SK-N-SH (cell line): ENCODE data around the gene SFPQ. TPM values are rescaled to one million over a fixed set of nuclear protein-coding genes. Genes with fewer than 3 reads are reported as not detected.

Experiments
- CTCF ChIA-PET: fragments of 300-600, 350-600 bp; formaldehyde crosslinking; extraction: SDS; loops from one replicate; lab custom pipeline; 2021; lab: Yijun Ruan, JAX
- POLR2A ChIA-PET: fragments of 350-600 bp; sonication (Branson Sonifier 250); formaldehyde crosslinking; extraction: SDS; loops from one replicate; lab custom pipeline; 2020; ENCODE audit warnings: antibody characterized with exemption, inconsistent platforms; lab: Yijun Ruan, JAX
- DNase-seq: peaks from one replicate; pipeline ENCODE4 v3.0.0; 2012
- H2AFZ ChIP-seq: fragments of 200-600 bp; sonication (generic); 2 replicates; pipeline ENCODE4 v1.8.1; 2016; ENCODE audit warnings: antibody characterized with exemption, mild to moderate bottlenecking, low read depth
- H3F3A ChIP-seq: fragments of 200-600 bp; sonication (generic); replicated peaks from 2 replicates; pipeline ENCODE3; 2016; ENCODE audit warnings: antibody characterized with exemption, mild to moderate bottlenecking; ENCODE audit not compliant: insufficient read depth
- H3K27ac ChIP-seq, 2 experiments: fragments of 200-500 bp in 1 of 2; fragments of 200-600 bp in 1 of 2; sonication (Bioruptor generic) in 1 of 2; sonication (generic), shearing (Covaris generic) in 1 of 2; 2 replicates each; pipeline versions ENCODE4 v1.5.1 to v1.6.1; 2014 to 2016; ENCODE audit warnings: low read depth in 2 of 2, inconsistent platforms in 1 of 2, low read length in 1 of 2, mild to moderate bottlenecking in 1 of 2, mixed read lengths in 1 of 2
- H3K27me3 ChIP-seq: fragments of 200-600 bp; sonication (generic), shearing (Covaris generic); 2 replicates; pipeline ENCODE4 v1.6.1; 2016; ENCODE audit warnings: mixed run types; ENCODE audit not compliant: insufficient read depth
- H3K36me3 ChIP-seq, 2 experiments: fragments of 200-500 bp in 1 of 2; fragments of 200-600 bp in 1 of 2; sonication (Bioruptor generic) in 1 of 2; sonication (generic) in 1 of 2; replicated peaks in 1 of 2; 2 replicates each; pipeline versions ENCODE3 to v1.5.1; 2014 to 2016; ENCODE audit warnings: low read length in 1 of 2, mild to moderate bottlenecking in 1 of 2; ENCODE audit not compliant: insufficient read depth in 2 of 2, control insufficient read depth in 1 of 2
- H3K4me1 ChIP-seq, 2 experiments: fragments of 200-500 bp in 1 of 2; fragments of 200-600 bp in 1 of 2; sonication (Bioruptor generic) in 1 of 2; sonication (generic), shearing (Covaris generic) in 1 of 2; 2 replicates each; pipeline versions ENCODE4 v1.5.1 to v1.6.1; 2014 to 2016; ENCODE audit warnings: low read depth in 1 of 2, low read length in 1 of 2, mixed run types in 1 of 2; ENCODE audit not compliant: insufficient read depth in 2 of 2, control insufficient read depth in 1 of 2
- H3K4me2 ChIP-seq: fragments of 200-600 bp; sonication (generic), shearing (Covaris generic); 2 replicates; pipeline ENCODE4 v1.6.1; 2017; ENCODE audit warnings: mixed run types
- H3K4me3 ChIP-seq, 2 experiments: fragments of 200-500 bp in 1 of 2; fragments of 200-600 bp in 1 of 2; sonication (Bioruptor generic) in 1 of 2; sonication (generic), shearing (Covaris generic) in 1 of 2; 2 replicates each; pipeline versions ENCODE4 v1.5.1 to v1.8.1; 2014 to 2016; ENCODE audit warnings: low read depth in 2 of 2, inconsistent platforms in 1 of 2, low read length in 1 of 2, mild to moderate bottlenecking in 1 of 2, mixed read lengths in 1 of 2, moderate library complexity in 1 of 2
- H3K79me2 ChIP-seq: fragments of 200-600 bp; sonication (generic); 2 replicates; pipeline ENCODE4 v1.8.1; 2017; ENCODE audit warnings: mild to moderate bottlenecking; ENCODE audit not compliant: insufficient read depth
- H3K9ac ChIP-seq: fragments of 200-600 bp; sonication (generic); 2 replicates; pipeline ENCODE4 v1.6.1; 2017; ENCODE audit warnings: mixed run types
- H3K9me2 ChIP-seq: fragments of 200-600 bp; sonication (generic); 2 replicates; pipeline ENCODE4 v1.6.1; 2017; ENCODE audit warnings: mixed run types
- H3K9me3 ChIP-seq: fragments of 200-600 bp; sonication (generic); 2 replicates; pipeline ENCODE4 v1.6.1; 2017; ENCODE audit warnings: mixed run types, mild to moderate bottlenecking, moderate library complexity
- H4K20me1 ChIP-seq: fragments of 200-600 bp; sonication (generic); 2 replicates; pipeline ENCODE4 v1.6.1; 2017; ENCODE audit warnings: mild to moderate bottlenecking, mixed run types; ENCODE audit not compliant: insufficient read depth
- ELF1 ChIP-seq: IDR thresholded peaks from 2 replicates; pipeline ENCODE4 v1.4.0; 2012
- EP300 ChIP-seq, 2 experiments: IDR thresholded peaks; 2 replicates each; pipeline versions ENCODE4 v1.4.0 to v1.6.1; 2012; ENCODE audit warnings: borderline replicate concordance in 1 of 2, low read depth in 1 of 2, low read length in 1 of 2
- FOSL2 ChIP-seq: IDR thresholded peaks from 2 replicates; pipeline ENCODE4 v1.4.0; 2012; ENCODE audit warnings: low read depth, mild to moderate bottlenecking, moderate library complexity, borderline replicate concordance
- FOXM1 ChIP-seq: IDR thresholded peaks from 2 replicates; pipeline ENCODE4 v1.4.0; 2012; ENCODE audit warnings: low read depth, mild to moderate bottlenecking
- JUND ChIP-seq: IDR thresholded peaks from 2 replicates; pipeline ENCODE4 v1.4.0; 2012
- MXI1 ChIP-seq: IDR thresholded peaks from 2 replicates; pipeline ENCODE4 v1.6.1; 2012; ENCODE audit warnings: mild to moderate bottlenecking, low read depth, low read length, improper control_type of control experiment
- NFIC ChIP-seq: IDR thresholded peaks from 2 replicates; pipeline ENCODE4 v1.4.0; 2012; ENCODE audit warnings: borderline replicate concordance
- NRF1 ChIP-seq: IDR thresholded peaks from 2 replicates; pipeline ENCODE4 v1.6.1; 2012; ENCODE audit warnings: low read depth, mild to moderate bottlenecking, low read length
- RCOR1 ChIP-seq: fragments of 150-350 bp; IDR thresholded peaks from 2 replicates; pipeline ENCODE4 v1.6.1; 2017; ENCODE audit warnings: antibody characterized with exemption, low read length
- RFX5 ChIP-seq: IDR thresholded peaks from 2 replicates; pipeline ENCODE4 v1.6.1; 2012; ENCODE audit warnings: mild to moderate bottlenecking, improper control_type of control experiment, low read length
- SIN3A ChIP-seq: IDR thresholded peaks from 2 replicates; pipeline ENCODE4 v1.6.1; 2012; ENCODE audit warnings: low read depth, mild to moderate bottlenecking, low read length, moderate library complexity, borderline replicate concordance
- SMC3 ChIP-seq: IDR thresholded peaks from 2 replicates; pipeline ENCODE4 v1.6.1; 2012; ENCODE audit warnings: low read depth, low read length, improper control_type of control experiment
- TAF1 ChIP-seq: IDR thresholded peaks from 2 replicates; pipeline ENCODE4 v1.6.1; 2012; ENCODE audit warnings: low read depth, mild to moderate bottlenecking, low read length, moderate library complexity, borderline replicate concordance
- TEAD4 ChIP-seq: IDR thresholded peaks from 2 replicates; pipeline ENCODE4 v1.4.0; 2012; ENCODE audit warnings: mild to moderate bottlenecking, borderline replicate concordance; ENCODE audit not compliant: insufficient read depth
- YY1 ChIP-seq: IDR thresholded peaks from 2 replicates; pipeline ENCODE4 v1.4.0; 2012; ENCODE audit warnings: low read depth, mild to moderate bottlenecking
- WGBS: methylation state at CpG from one replicate; pipeline ENCODE4 v1.1.6; 2017; ENCODE audit warnings: low lambda C conversion rate; 5-methylcytosine and 5-hydroxymethylcytosine counted together
- polyA plus RNA-seq, 3 experiments: library from polyadenylated mRNA; depleted of rRNA; stranded (reverse); fragments of >200 nt; gene quantifications; 2 replicates each; pipeline ENCODE4 v1.2.3, GENCODE V29; 2012
- TF ChIP-seq, protein P1 (sequence below): fragments of 150-350 bp; IDR thresholded peaks from 2 replicates; pipeline ENCODE4 v1.6.1; 2017; ENCODE audit warnings: antibody characterized with exemption, low read length, low read depth, borderline replicate concordance
- TF ChIP-seq, protein P2 (sequence below): IDR thresholded peaks from 2 replicates; pipeline ENCODE4 v1.4.0; 2012; ENCODE audit warnings: low read depth, borderline replicate concordance
- TF ChIP-seq, protein P3 (sequence below): IDR thresholded peaks from 2 replicates; pipeline ENCODE4 v1.4.0; 2012; ENCODE audit warnings: low read depth, borderline replicate concordance
- TF ChIP-seq, protein P4 (sequence below): IDR thresholded peaks from 2 replicates; pipeline ENCODE4 v1.6.1; 2012; ENCODE audit warnings: mild to moderate bottlenecking, low read depth, low read length, moderate library complexity

SFPQ gene
- polyA plus RNA-seq, 1 of the 3 experiments (the other 2 are of a cell fraction): 85.6 TPM

DNA sequence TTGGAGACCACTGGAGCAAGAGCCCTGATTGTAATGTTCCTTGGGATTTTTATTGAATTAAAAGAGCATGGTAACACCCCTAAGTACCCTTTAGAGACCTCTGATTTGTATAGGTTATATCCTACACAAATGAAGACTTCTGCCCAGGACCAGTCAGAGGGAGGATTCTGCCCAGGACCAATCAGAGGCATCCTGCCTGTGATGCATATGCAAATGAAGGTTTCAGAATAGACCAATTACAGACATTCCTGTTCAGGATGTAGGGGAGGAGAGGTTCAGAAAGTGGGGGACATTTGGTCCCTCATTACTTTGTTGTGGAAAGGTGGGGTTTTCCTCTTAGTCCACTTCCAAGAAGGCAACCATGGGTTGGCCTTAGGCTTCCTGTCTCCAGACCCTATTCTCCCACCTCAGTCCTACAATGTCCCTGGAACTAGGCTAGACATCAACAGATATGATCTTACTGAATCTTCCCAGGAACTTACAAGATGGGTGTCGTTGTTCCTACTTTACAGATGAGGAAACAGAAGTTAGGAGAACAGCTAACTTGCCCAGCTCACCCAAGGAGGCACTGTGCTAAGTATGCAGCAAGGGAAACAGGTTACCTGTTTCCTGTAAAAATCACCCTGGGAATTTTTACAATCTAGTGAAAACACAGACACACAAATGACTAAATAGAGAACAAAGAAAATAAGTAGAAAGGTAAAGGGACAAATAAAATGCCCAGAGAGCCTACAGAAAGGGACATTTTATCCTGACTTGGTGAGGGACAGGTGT lies 36.8 kb upstream of the SFPQ start:
- Histone ChIP-seq H3F3A (no peaks in the 10 kb centered on the region), H3K4me2 (no peak overlapping the region), H3K4me1 (no peaks in the 10 kb centered on the region), H4K20me1 (no peaks in the 10 kb centered on the region)
- TF ChIP-seq YY1: no peak
- no peak for TF ChIP-seq SIN3A
- no peak for TF ChIP-seq TAF1
- TF ChIP-seq FOXM1: no peak
- no peak for TF ChIP-seq MXI1
- TF ChIP-seq NFIC: no peak
- no peak for TF ChIP-seq JUND
- TF ChIP-seq, protein P1, sequence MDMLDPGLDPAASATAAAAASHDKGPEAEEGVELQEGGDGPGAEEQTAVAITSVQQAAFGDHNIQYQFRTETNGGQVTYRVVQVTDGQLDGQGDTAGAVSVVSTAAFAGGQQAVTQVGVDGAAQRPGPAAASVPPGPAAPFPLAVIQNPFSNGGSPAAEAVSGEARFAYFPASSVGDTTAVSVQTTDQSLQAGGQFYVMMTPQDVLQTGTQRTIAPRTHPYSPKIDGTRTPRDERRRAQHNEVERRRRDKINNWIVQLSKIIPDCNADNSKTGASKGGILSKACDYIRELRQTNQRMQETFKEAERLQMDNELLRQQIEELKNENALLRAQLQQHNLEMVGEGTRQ: no peak
- TF ChIP-seq, protein P2, sequence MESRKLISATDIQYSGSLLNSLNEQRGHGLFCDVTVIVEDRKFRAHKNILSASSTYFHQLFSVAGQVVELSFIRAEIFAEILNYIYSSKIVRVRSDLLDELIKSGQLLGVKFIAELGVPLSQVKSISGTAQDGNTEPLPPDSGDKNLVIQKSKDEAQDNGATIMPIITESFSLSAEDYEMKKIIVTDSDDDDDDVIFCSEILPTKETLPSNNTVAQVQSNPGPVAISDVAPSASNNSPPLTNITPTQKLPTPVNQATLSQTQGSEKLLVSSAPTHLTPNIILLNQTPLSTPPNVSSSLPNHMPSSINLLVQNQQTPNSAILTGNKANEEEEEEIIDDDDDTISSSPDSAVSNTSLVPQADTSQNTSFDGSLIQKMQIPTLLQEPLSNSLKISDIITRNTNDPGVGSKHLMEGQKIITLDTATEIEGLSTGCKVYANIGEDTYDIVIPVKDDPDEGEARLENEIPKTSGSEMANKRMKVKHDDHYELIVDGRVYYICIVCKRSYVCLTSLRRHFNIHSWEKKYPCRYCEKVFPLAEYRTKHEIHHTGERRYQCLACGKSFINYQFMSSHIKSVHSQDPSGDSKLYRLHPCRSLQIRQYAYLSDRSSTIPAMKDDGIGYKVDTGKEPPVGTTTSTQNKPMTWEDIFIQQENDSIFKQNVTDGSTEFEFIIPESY: no peak
- TF ChIP-seq SMC3: no peak
- no peak for TF ChIP-seq RFX5
- TF ChIP-seq, protein P3, sequence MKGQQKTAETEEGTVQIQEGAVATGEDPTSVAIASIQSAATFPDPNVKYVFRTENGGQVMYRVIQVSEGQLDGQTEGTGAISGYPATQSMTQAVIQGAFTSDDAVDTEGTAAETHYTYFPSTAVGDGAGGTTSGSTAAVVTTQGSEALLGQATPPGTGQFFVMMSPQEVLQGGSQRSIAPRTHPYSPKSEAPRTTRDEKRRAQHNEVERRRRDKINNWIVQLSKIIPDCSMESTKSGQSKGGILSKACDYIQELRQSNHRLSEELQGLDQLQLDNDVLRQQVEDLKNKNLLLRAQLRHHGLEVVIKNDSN: no peak
- TF ChIP-seq, protein P4, sequence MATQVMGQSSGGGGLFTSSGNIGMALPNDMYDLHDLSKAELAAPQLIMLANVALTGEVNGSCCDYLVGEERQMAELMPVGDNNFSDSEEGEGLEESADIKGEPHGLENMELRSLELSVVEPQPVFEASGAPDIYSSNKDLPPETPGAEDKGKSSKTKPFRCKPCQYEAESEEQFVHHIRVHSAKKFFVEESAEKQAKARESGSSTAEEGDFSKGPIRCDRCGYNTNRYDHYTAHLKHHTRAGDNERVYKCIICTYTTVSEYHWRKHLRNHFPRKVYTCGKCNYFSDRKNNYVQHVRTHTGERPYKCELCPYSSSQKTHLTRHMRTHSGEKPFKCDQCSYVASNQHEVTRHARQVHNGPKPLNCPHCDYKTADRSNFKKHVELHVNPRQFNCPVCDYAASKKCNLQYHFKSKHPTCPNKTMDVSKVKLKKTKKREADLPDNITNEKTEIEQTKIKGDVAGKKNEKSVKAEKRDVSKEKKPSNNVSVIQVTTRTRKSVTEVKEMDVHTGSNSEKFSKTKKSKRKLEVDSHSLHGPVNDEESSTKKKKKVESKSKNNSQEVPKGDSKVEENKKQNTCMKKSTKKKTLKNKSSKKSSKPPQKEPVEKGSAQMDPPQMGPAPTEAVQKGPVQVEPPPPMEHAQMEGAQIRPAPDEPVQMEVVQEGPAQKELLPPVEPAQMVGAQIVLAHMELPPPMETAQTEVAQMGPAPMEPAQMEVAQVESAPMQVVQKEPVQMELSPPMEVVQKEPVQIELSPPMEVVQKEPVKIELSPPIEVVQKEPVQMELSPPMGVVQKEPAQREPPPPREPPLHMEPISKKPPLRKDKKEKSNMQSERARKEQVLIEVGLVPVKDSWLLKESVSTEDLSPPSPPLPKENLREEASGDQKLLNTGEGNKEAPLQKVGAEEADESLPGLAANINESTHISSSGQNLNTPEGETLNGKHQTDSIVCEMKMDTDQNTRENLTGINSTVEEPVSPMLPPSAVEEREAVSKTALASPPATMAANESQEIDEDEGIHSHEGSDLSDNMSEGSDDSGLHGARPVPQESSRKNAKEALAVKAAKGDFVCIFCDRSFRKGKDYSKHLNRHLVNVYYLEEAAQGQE: no peak
- no peak for TF ChIP-seq NRF1
- no peak for TF ChIP-seq FOSL2
- no peak for TF ChIP-seq RCOR1
- TF ChIP-seq TEAD4: no peak
- no peak for TF ChIP-seq EP300 (IDR thresholded peaks at IDR 0.05; ENCODE audit: borderline replicate concordance in 1 of 2, low read depth in 1 of 2, low read length in 1 of 2)
- no peak for TF ChIP-seq ELF1
- TF ChIP-seq, all 33 proteins: peak for 0
- H3K4me3 ChIP-seq: no peak overlapping the region
- ChIA-PET CTCF (no interaction called here), POLR2A (interaction anchor here (1.4 kb wide), 1 partner anchor 37 kb away, joined by 3 read pairs; the partner anchor contains the start of gene SFPQ)
- no peaks in the 10 kb centered on the region for H3K9me2 ChIP-seq
- no peaks in the 10 kb centered on the region for H3K9me3 ChIP-seq
- no peak overlapping the region for H3K9ac ChIP-seq
- 50% methylated on average over 1 of the region's 1 CpG for WGBS
- no peak overlapping the region for H2AFZ ChIP-seq
- DNase-seq: no peak
- H3K27me3 ChIP-seq: no peaks in the 10 kb centered on the region
- H3K79me2 ChIP-seq: no peaks in the 10 kb centered on the region
- no peaks in the 10 kb centered on the region for H3K36me3 ChIP-seq
- H3K27ac ChIP-seq: no peak overlapping the region
